NCI-H1417 (cell line): ENCODE measurements around the gene SND1.
"Not testable (repeated sequence)": the region's sequence is repeated elsewhere in the genome, so short reads cannot be mapped to it uniquely, and the experiment has no call there.

ENCODE experiments used
- DNase-seq, 3 experiments: peaks; one replicate each; lab custom pipeline; 2025; lab: John Stamatoyannopoulos, UW

The SND1 gene

DNA sequence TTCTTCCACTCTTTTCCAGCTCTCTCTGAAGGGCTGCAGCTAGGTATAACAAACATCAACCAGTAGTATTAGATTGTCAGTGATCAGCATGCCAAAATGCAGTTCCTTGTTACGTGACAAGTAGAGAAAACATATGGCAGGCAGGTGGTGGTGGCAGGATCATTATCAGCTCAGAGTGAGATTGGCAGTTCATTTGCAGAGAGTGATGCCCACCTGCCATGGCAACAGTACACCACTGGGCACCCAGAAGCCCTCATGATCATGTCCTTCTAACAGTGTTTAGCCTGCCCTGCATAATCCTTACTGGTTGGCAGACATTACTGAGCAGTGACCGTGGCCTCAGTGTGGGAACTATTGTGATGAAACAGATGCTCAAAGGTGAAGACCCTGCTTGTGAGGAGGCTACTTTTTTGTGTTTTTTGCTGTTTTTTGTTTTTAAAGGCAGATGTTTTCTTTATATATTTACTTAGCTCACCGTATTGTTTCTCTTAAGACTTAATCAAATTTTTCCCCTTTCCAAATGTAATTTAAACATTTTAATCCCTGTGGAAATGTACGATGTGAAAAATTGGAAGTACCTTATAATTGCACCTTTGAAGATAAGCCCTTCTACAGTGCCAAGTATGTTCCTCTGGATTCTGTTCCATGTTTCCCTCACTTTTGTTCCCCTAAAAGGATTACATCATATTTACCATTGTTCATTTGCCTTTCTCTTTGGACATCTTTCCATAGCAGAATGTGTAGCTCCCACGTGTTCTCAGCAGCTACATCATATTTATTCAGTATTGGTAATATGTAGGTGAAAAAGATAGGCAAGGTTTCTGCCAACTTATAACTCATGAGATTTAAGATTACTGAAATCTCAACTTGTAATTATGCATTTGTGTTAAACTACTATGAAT lies 179.6 kb downstream of the SND1 start:
- peak in 2 of 3 experiments; percentile 74 to 93 for DNase-seq

DNA sequence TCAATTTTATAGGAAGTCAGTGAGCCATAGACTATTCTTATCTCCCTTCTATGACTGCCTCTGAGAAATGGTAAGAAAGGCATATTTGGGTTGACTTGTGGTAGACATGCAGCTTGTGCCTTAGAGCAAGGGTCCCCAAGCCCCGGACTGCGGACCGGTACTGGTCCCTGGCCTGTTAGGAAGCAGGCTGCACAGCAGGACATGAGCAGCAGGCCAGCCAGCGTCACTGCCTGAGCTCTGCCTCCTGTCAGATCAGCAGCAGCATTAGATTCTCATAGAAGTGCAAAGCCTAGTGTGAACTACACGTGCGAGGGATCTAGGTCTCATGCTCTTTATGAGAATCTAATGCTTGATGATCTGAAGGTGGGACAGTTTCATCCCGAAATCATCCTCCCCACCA lies 180.6 kb downstream of the SND1 start:
- DNase-seq, result no peak

DNA sequence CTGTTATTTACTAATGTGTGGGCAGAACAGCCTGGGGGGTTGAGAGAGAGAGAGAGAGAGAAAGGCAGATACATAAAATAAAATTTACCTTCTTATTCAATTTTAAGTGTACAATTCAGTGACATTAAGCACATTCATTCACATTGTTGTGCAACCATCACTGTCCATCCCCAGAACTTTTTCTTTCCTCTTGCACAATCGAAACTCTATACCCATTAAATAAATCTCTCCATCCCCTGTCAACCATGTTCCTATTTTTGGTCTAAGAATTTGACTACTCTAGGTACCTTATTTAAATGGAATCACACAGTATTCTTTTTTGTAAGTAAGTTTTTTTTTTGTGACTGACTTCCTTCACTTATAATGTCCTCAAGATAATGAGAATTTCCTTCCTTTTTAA lies 181.6 kb downstream of the SND1 start:
- DNase-seq, result no peak

DNA sequence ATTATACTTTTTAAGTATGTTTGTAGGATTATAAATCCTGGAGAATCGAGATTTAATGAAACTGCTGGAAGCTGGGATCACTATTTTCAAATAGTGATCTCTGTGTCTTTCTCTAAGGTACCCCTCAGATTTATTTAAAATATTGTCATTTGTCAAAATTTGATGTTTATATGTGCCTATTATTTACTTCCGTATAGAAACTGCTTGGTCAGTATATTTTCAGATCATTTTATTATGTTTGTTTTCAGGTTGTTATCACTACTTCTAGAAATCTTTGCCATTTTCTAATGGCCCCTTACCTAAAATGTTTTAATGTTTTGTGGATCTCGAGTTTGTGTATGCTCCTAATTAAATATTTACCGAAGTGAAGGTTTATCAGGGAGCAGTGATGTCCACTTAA lies 183.7 kb downstream of the SND1 start:
- no peak for DNase-seq

DNA sequence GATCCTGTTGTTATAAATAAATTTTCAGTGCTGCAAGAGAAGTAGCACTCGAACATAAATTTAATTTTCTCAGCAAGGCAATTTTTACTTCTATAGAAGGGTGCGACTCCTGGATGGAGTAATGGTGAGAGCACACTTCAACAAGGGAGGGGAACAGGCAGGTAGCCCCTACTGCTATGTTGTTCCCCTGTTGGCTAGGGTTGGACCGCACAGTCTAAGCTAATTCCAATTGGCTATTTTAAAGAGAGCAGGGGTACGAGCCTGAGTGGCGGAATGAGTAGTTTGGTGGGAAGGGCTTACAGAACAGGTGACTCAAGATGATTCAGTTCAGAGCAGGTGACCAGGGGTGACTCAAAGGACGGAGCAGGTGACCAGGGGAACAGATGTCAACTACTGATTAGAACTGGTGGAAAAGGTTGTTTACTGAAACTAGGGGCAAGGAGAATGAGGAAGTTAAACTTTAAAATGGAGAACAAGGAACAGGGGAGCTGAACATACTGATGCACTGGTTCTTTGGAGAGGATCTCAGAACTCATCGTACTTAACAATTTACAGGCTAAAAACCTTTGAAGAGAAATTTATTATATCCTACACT lies 185.9 kb downstream of the SND1 start:
- DNase-seq, result not testable (repeated sequence)

DNA sequence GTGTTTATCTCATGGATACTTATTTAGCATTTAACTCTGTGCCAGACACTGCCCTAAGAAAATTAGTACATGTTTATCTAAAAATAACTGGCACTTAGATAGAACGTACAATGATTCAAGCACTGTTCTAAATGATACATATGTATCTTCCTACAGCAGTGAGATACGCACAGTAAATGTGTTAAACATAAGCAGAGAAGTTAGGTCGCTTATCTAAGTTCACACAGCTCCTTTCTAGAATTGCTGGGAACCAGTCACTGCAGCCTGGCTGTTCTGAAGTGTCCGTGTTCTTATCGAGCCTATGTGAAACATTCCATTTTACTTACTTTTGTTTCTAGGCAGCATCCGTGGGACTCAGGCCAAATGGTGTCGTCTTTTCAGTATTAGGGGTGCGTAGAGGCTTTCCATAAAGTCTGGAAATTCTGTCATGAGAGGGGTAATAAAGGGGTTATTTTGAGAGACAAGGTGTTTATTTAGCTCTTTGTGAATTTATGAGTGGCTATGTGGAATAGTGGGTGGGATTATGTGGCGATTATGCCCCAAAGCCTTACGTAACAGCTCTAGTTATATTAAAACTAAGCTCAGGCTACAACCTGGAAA lies 186.9 kb downstream of the SND1 start:
- DNase-seq, result no peak

DNA sequence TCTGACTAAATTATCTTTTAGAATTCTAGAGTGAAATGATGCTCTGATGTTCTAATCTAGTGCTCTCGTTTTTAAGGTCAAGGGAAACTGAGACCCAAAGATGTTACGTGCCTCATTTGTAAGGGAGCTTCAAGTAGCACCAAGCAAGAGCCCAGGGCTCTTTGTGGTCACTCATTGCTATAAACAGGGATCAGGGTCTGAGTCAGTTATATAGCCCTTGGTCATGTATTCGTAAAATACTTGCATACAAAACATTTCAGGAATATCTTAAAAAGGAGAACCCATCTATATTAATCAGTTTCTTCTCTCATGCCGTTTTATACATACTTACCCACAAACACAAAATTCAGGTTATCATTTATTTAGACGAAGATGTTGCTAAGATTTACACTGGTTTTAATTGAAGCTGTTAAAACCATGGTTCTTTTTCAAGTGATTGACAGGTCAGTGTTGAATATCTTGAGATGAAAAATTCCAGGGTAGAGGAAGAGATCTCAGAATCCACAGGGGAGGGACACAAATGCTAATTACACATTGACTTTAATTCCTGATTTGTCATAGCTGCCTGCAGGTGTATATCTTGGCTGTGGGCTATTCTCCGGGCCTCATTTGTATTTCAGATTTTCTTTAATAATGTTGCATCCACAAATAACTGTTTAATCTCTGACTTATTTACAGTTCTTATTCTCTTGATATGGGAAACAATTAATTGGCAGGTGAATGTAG lies 188.4 kb downstream of the SND1 start:
- DNase-seq, result peak in 1 of 3 experiments; percentile 39

DNA sequence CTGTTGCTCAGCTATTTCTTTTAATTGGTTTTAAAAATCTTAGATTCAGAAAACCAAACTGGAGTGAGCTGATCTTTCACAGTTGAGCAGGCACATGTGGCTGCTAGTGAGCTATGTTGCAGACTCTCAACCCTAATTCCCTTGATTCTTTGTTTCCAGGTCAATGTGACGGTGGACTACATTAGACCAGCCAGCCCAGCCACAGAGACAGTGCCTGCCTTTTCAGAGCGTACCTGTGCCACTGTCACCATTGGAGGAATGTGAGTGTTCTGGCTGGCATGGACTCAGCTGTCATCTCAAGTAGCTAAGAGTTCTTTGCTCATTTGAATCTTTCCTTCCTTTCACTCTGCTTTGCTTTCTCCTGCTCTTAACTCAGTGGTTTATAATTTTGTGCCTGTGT lies 192.2 kb downstream of the SND1 start:
- DNase-seq, result peak in 1 of 3 experiments; percentile 45

DNA sequence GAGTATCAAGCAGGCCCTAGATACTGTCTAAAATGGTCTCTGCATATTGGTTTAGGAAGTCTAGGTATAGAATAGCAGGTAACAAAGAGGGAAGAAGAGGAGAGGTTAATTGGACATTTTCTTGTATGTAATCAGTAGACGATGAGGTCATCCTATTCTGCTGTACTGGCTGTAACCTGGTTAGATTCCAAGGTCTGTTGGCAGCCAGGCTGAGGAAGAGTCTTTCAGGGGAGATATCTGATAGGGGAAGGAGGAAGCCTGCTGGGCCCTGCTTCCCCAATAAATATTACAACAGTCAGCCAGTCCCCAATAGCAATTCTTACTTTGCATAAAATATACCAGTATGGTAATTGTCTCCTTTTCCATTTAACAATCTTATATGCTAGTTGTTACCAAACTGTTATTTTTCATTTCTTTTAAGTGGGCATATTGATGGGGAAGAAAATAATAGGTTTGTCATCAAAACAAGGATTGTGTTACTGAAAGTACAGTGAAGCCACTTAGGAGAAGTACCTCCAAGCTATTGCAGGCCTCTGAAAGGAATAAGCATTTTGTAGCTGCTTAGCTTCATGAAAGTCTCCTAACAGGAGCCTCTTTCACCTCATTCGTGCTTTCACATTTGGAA lies 192.8 kb downstream of the SND1 start:
- peak in 1 of 3 experiments; percentile 63 for DNase-seq

DNA sequence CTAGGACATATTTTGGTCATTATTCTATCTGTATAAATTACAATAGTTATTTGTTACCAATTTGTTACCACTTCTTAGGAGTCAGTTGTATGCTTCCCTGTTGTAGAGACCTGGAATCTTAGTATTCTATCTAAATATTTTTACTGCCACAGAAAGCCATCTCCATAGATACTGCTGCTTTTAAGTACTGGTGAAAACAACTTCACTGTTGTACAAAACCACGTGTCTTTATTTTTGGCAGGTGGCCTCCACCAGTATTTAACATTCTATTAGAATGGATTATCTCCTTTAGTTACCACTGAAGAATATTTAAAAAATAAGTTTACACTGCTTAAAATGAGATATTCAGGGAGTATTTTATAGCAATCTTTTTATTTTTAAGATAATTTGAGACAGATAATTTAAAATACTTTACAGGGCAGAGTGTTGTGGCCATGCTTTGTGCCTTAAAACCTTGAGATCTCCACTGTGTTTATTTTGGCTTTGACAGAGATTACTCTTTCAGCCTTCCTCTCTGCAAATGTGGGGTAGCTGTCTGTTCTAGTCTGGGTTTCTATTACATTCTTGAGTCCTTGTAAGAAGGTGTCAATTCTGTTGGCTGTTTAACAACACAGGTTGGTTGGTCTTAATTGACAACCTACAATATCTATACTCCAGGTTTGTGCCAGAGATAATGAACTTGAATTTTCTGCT lies 193.7 kb downstream of the SND1 start:
- peak in 1 of 3 experiments; percentile 25 for DNase-seq

DNA sequence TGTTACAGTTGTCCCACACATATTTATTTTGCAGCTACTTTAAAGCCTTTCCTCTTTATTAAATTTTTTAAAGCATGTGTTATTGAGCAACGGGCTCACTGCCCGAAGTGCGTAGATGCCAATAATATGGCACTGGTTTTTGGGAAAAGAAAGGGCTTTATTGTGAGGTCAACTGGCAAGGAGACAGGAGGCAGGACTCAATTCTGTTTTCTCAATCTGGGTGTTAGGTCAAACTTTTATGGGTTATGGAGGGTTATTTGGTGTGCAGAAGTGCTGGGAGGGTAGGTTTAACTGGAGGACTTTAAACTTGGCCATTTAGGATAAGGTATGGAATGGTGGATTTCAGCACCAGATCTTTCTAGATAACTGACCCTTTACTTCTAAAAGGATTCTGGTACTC lies 195.6 kb downstream of the SND1 start:
- no peak for DNase-seq

DNA sequence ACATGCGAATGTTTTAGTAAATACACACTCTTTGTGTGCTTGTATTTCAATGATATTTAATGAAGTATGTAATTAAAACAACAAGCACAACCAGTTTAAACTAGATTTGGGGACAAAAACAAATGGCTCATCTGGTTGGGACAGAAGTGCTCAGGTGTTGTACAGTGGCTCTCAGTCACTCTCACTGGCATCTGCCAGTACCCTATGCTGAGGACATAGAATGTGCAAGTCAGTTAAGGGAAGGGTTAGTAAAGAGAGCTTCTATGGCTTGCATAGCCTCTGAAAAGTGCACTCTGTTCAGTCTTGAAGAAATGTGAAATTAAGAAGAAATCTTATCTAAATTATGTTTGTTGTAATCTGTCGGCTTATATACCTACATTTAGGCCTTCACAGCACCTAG lies 196.2 kb downstream of the SND1 start:
- peak in 1 of 3 experiments; percentile 46 for DNase-seq

DNA sequence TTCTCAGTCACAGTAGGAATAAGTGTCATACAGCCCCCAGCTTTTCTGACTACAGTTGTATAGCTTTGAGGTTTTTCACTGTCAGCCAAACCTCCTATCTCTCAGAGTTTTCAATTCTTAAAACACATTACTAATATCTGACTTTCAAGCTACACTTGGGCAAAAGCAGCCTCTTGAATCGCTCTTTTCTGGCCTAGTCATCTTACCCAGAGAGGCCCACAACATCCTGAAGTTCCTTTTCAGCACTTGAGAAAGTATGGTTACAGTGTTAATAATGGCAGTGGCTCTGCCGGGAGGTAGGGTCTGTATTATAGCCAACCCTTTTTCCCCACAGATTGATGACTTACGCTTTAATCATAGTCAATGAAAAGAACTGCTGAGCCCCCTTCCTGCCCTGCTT lies 198.2 kb downstream of the SND1 start:
- no peak for DNase-seq

DNA sequence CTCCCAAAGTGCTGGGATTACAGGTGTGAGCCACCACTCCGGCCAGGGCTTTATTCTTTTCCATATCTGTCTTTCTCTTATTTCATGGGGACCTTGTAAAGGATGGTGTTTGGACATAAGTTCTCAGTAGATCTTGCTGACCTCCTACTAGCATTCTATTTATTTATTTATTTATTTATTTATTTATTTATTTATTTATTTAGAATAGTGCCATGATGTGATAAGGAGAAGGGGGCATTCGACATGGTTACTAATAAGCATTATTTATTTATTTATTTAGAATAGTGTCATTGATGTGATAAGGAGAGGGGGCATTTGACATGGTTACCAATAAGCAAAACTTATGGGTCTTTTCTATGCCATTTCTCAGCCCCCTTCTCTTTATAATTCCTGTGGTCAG lies 202.4 kb downstream of the SND1 start:
- no peak for DNase-seq

DNA sequence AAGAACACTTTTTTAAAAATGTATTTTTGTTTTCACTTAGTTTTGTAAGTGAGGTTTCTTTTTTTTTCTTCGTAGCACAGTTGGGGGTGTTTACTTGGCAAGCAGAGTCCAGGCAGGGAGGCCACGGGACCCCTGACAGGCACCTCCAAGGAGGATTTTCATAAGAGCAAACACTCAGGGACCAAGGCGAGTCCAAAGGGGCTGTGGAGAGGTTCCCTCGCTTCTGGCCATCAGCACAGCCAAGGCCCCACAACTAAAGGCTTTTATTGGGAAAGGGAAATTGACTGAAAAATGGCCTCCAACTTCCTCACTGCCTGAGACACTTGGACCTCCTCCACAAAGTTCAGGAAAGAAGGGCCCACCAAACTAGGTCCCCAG lies 205.5 kb downstream of the SND1 start:
- no peak for DNase-seq

DNA sequence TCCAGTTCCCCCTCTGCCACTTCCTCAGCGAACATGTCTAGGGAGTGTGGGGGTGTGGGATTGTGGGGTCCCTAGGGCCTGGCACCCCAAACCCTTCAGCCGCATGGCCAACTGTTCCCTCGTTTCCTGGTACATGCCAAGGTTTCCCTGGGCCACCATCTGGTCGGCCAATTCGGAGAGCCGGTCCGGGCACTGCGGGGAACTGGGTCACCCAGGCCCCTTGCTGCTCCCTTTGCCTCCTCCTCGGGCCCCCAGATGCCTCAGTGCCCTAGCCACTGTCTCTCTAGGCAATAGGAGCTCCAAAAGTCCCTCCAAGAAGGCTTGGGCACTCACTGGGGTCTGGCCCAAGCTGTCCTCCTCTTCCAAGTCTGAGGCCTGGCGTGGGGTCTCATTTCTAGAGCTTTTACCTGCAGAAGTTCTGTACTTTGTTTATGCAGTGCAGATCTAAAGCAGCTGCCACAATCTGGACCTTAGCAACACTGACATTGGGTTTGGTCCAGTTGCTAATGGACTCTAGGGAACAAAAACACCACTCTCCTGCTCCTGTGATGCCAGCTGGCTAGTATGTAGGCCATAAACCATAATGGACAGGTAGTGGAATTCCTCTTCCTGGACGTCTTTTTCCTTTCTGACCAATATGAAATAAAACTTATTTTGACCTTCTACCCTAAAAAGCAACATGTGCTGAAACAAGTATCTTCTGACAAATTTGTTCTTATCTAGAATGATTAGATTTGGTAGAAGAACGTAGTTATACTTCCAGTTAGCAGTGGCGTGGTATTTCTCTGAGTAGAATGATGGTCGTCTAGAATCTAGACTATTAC lies 206.3 kb downstream of the SND1 start:
- DNase-seq, result no peak

DNA sequence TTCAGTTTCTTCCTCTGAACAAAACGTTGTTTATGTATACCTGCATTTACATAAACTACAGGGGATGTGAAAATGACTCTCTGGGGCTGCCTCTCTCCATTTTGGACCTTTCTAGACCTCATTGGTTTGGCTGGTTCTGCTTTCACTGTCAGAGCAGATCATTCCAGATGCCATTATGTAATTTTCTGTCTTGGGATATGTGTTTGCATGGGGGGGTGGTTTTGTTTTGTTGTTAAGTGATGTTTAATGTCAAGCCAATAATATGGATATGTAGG lies 206.9 kb downstream of the SND1 start:
- DNase-seq, result no peak

DNA sequence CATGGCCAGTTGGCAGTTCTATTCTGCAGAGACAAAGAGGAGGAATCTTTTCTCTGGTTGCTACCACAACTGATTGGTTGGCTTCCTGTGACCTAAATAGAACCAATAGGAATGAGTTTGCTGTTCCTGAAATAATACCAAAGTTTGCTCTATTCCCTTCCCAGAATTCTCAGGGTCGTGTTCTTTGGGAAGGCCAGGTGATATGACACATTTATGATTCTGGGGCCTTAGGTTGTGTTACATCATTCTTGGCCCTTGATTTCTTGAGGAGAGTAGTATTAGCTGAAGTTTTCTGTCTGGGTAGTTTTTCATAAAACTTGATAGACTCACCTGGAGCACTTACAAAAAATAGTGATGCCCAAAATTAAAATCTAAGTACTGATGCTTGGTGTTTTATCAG lies 207.3 kb downstream of the SND1 start:
- no peak for DNase-seq

DNA sequence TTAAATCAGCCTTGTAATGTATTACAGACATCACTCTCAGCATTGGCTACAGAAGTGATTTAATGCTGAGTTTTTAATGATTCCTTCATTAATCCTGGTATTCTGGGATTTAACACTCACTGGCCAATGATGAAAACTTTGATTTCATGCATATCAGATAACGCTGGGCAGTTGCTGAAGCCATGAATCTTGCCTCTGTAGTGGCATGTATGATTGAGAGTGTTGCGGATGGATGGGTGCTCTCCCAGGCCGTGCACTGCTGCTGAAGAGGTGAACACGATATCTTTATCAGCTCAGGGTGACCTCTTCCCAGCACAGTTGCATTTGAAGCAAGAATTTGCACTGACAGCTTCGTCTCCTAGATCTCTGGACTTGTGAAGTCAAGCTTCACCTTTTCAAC lies 210.5 kb downstream of the SND1 start:
- DNase-seq, result no peak

DNA sequence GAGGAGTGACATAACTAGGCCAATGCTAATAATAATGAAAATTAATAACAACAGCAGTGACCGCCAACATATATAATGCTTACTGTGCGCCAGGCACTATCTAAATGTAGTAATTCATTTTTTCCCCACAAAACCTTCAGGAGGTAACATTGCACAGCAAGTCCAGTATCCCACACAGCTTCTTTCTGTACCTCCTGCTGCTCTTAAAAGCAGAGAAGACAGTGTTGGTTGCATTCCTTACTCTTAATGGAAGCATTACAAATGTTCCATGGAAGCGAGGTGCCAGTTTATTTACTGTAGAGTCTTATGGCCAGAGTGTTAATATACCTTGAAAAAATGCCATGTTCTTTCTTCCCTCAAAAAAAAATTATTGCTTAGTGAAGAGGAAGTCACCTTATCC lies 211.1 kb downstream of the SND1 start:
- no peak for DNase-seq

DNA sequence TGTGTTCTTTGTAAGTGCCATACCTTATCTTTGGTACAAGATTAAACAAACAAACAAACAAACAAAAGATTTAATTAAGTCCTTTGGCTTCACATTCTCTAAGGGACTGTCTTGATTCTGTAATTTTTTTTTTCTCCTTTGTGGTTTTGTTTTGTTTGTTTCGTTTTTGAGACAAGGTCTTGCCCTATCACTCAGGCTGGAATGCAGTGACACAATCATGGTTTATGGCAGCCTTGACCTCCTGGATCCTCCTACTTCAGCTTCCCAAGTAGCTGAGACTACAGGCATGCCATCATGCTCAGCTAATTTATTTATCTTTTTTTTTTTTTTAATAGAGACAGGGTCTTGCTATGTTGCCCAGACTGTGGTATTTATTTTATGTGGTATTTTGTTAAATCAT lies 213.5 kb downstream of the SND1 start:
- no peak for DNase-seq
